Measurements from ENCODE around the gene REG3A.

The REG3A gene

DNA sequence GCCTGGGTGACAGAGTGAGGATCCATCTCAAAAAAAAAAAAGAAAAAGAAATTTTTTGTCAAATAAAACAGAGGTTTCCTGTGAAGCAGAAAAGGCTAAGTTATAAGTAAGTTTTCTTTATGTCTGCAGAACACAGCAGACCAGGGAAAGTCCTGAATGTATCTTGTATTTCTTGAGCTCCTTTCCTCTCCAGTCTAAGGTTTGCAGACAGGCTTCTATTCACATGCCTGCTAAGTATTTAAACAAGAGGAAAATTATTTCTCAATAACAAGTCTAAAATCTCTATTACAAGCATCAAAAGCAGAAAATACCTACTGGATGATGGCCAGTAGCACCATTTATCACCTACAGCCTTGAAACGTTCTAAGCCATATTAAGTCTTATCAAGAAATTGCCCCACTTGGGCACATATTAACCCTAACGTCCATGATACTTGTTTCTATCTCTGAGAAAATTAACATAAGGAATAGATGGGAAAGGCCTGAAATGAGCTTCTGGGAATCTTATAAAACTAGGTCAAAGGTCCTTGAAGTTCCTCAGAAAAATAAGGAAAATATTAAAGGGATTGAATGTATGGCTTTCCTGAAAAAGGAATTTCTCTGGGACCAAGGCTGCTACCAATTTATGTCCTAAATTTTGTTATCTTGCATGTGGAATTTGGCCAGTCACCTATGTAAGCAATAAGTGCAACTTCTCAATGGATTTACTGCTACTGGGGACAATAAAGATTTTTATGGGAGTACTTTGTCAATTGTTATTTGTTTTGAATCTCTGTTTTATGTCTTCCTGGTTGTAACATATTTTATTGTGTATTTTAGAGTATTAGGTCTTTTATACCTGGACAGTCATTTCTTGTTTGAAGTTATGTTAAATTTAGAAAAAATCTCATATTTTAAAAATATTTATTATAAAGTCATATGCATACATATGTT lies 42.3 kb downstream of the REG3A start:
- FAIRE-seq: no peak

DNA sequence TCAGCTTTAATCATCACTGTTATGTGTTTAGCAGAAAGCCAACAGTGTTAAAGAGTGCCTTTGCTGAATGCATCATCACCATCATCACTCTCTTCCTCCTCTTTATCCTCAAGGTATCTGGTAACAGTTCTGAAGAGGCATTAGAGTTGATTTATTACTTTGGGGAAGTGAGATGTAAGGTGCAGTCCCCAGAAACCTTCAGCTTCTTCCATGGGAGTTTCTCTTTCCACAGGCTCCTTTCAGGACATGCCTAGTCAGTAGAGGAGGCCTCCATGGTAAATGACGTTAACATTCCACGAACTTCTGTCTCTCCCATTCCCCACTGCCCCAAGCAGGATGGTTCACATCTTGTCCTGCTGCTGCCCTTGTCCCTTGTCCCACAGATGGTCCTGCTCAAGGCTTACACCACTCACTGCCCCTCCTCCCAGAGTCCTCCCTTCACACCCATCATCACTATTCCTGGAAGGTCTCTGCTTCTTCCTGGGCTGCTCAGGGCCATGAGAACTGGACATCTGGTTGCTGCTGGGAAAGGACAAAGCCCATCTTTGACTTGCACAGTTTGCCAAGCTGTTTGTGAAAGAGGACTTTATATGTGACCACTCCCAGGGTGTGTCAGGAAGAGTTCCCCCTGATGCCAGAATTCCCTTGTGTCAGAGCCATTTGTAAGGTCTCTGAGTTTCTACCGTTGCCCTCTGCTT lies 44.6 kb downstream of the REG3A start:
- no peak for FAIRE-seq

DNA sequence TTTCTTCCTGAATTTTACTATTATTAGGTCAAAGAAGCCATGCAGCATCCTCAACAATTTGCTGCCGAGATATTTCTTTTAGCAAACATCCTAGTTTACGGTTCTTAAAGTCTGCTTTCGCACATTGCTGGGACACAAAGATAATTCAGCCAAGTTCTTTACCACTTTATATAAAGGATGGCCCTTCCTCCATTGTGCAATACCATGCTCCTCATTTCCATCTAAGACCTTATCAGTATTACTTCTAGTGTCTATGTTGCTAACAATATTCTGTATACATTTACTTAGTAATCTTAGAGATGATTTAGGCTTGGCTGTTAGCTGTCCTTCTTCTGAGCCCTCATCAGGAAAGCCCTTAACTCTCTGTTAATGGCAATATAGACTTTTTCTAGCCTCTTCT lies 47.3 kb downstream of the REG3A start:
- FAIRE-seq: no peak
